Stimulated activated CD4-positive, alpha-beta T cell treated with anti-CD3 and anti-CD28 coated beads, Interleukin-2, amount 100 ng/mL, for 24 hours (primary cell): ENCODE measurements around the gene PRLR.
"Not testable (repeated sequence)": the region's sequence is repeated elsewhere in the genome, so short reads cannot be mapped to it uniquely, and the experiment has no call there.

Experiments used
- DNase-seq, 2 donors: peaks; one replicate each; pipeline ENCODE4 v3.0.0-alpha.2; 2020

The PRLR gene

DNA sequence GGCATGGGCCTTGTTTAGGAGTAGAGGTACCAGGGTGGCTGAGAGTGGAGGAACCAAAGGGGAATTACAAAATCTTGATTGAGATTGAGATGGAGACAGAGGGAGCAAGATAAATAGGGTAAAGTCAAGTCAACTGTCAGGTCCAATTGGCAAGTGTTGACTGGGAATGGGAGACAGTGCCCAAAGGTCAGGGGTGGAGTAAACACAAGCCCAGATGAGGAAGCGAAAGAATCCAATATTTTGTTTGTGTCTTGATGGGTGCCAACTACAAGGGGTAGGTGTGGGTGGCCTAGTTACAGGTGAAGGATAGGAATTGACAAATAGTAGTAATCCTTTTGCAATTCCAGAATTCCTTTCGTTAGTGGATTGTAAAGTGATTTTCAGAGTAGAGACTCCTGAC lies 107.5 kb downstream of the PRLR start:
- DNase-seq, result no peak

DNA sequence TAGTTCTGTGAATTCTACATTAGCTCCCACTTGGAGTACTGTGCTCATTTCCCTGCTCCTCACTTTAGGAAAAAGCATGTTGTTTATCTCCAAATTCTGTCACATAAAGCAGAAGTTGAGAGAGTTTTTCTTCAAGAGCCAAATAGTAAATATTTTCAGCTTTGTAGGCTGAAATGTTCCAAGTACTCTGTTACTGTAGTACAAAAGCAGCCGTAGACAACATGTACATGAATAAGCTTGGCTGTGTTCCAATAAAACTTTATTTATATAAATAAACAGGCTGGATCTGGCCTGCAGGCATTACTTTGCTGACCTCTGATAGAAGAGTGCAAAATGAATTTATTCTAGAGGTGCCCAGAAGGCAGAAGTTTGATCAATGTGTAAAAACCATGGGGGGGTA lies 109.6 kb downstream of the PRLR start:
- no peak for DNase-seq

DNA sequence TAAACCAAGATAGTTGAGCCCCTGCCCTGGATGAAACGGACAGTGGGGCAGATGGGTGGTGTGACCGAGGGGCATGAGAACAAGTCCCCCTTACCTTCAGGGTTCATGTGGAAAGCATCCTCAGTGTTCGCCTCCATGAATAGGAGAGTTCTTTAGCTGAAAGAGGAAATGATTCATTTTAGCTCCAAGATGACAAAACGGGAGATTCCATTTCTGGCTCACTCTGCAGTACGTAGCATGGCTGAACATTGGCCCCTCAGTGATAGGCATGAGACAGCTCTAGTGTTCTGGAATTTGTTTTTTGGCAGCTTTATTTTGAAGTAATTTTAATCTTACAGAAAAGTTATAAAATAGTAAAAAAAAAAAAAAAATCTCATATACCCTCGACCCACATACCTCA lies 112.3 kb downstream of the PRLR start:
- no peak for DNase-seq

DNA sequence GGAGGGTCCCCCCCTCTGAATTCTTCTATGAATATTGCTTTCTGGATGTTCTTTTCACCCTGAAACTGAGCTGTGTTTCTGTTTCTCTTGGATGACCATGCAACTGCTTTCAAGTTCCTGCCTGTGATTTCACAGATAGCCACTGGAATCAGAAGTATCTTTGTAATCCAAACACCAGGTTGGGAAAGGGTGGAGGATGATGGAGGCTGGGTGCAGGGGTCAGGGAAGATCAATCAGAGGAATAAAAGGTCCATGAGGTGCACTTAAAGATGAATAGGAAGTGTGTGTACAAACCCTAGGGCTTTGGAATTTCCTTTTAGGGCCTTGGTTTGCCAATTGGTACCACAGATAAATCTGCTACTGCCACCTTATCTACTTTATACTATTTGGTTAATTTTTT lies 114.4 kb downstream of the PRLR start:
- no peak for DNase-seq

DNA sequence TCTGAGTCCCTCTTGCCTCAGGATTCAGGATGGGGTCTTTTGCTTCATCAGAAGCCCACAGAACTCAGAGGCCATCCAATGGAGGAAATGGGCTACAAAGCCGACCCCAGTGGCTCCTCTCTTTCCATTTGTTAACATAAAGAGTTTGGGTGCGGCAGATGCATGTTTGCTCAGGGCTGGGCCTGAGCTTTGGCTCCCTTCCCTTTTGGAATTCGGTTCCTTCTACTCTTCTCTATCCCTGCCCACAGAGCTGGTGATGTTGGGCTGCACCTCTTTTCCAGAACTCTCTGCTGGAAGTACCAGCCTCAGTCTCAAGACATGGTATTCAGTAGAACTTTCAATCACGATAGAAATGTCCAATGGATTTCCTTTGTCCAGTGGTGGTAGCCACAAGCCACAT lies 115.6 kb downstream of the PRLR start:
- no peak for DNase-seq

DNA sequence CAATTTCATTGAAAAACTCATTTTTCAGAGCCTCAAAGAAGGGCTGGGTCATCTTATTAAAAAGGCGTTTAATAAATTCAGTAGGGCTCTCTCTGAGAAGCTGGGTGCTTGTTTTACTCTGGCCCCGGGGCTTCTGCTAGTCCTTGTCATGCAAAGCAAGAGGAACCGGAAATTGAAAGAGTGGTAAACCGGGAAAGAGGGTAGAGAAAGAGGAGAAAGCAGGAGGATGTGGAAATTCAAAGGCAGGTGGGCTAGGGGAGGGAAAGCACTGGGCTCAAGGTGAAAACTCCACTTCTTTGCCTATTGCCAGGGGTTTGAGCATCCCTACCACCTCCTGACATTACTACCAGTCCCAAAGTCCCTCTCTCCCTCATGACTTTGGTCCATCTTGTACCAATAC lies 118.0 kb downstream of the PRLR start:
- DNase-seq, result no peak

- not testable (repeated sequence) for DNase-seq
These were observed 125.7 kb downstream of the PRLR start for GRCh38 chr5:35104550-35104949.

DNA sequence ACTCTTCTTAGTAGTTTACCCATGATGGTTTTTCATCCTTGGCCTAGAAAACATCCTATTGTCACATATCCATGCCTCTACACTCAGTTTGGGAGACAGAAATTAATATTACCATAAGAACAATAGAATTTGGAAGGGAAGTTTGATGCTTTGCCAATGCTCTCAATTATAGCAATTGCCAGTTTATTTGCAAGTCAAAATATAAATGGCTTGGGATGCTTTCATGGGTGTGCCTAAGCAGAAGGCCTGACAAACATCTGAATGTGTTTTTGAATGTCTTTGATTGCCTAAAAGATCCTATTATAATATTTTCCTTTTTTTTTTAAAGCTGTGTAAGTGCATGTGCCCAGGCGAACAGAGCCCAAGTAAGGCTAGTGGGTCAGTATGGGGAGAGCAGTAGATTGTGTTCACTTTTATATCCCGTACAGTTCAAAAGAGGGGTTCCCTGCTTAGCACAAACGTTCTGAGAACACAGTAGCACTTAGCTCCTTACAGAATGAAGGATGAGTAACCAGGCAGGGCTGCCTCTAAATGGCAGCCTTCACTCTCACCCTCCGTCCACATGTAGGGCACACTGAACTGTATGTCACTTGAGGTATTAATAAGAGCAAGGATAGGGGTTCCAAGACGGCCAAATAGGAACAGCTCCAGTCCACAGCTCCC lies 126.5 kb downstream of the PRLR start:
- DNase-seq, result no peak

GRCh38 chr5:35101720-35102119 lies 128.6 kb downstream of the PRLR start:
- DNase-seq, result not testable (repeated sequence)

DNA sequence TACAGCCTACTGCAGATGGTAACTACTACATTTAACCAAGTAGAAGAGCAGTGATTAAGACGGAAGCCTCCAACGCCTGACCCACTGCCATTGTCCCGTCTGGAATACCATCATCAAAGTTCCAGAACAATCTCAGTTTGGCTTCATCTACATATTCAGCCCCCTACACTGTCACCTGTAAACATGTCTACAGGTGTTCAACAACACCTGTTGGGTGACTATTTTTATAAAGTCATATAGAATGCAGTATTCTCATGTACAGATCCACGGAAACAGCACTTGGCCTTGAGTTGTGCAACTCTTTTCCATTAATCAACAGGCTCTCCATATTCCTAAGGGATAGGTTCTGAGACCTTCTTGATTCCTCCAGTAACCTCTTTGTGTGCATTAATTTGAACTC lies 129.3 kb downstream of the PRLR start:
- DNase-seq, result no peak

- no peak for DNase-seq
These were observed 132.1 kb downstream of the PRLR start for GRCh38 chr5:35098214-35098613.

- DNase-seq, result no peak
These were observed 133.4 kb downstream of the PRLR start for GRCh38 chr5:35096932-35097331.

DNA sequence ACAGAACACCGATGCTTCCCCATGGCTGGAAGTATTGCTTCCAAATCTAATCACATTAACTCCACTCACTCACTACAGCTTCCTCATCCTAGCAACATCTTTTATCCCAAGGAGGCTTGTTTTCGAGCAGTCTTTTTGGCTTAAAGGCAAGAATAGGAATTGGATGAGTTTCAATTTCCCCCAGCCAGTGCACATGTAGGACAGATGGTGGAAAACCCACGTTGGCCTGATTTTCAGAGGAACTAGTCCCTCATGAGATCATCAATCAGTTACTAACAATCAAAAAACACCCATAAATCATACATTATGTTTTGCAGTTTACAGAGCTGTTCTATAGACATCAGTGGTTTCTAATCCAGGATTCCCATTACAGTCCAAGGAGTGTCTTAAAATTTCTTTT lies 134.1 kb downstream of the PRLR start:
- no peak for DNase-seq

GRCh38 chr5:35095366-35095765 lies 134.9 kb downstream of the PRLR start:
- no peak for DNase-seq

GRCh38 chr5:35094948-35095347 lies 135.3 kb downstream of the PRLR start:
- DNase-seq, result no peak

GRCh38 chr5:35092703-35093102 lies 137.6 kb downstream of the PRLR start:
- DNase-seq, result no peak

GRCh38 chr5:35091704-35092103 lies 138.6 kb downstream of the PRLR start:
- no peak for DNase-seq

GRCh38 chr5:35089334-35090314 lies 140.7 kb downstream of the PRLR start:
- DNase-seq, result peak; percentile 55 to 67

- no peak for DNase-seq
These were observed 142.3 kb downstream of the PRLR start for GRCh38 chr5:35087991-35088390.

DNA sequence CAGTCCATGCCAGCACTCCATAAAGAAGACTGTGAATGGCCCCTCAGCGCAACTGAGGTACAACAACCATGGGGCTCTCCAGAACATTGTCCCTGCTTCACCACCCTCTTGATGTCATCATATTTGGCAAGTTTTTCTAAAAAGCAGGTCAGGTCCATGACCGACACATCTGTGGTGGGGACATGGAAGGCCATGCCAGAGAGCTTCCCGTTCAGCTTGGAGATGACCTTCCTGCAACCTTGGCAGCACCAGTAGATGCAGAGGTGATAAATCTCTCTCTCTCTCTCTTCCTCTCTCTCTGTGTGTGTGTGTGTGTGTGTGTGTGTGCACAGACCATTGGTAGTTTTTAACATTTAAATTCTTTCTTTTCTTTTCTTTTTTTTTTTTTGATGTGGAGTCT lies 147.1 kb downstream of the PRLR start:
- DNase-seq, result no peak

GRCh38 chr5:35082530-35082929 lies 147.8 kb downstream of the PRLR start:
- DNase-seq, result no peak

DNA sequence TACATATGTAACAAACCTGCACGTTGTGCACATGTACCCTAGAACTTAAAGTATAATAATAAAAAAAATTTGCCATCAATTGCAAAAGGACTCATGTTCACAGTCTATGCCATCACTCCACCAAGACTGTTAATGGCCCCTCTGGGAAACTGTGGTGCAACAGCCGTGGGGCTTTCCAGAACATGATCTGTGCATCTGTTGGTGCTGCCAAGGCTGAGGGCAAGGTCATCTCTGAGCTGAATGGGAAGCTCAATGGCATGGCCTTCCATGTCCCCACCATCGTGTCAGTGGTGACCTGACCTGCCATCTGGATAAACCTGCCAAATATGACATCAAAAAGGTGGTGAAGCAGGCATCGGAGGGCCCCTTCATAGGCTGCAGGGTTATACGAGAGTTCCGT lies 149.2 kb downstream of the PRLR start:
- DNase-seq, result no peak

DNA sequence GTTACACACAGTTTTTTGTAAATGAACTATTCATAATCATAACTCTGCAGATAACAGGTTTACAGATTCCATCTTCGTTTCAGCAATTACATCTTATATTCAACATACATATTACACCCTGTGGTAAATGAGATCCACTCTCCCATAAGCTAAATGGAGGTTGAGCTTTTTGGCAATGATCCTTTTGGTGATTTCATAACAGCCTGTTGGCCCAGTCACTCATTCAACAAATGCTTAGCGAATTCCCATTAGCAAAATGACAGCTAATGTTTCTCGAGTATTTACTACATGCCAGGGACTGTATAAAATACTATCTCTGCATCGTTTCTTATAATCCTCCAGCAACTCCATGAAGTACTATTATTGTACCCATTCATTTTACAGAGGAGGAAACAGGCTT lies 157.1 kb downstream of the PRLR start:
- no peak for DNase-seq

- DNase-seq, result no peak
These were observed 161.1 kb downstream of the PRLR start for GRCh38 chr5:35069188-35069587.
